Fibroblast of mammary gland (primary cell): ENCODE data around the gene FRMPD2.
A peak's percentile ranks its signal among the peaks of the same experiment; 100 is the strongest.

Experiments
- DNase-seq: peaks from one replicate; pipeline ENCODE4 v3.0.0-alpha.2; 2010; ENCODE audit warnings: low read depth
- H3K4me3 ChIP-seq: 2 replicates; pipeline ENCODE4 v1.5.1; 2011; ENCODE audit warnings: low read depth, mild to moderate bottlenecking, low read length, moderate library complexity; ENCODE audit not compliant: control insufficient read depth
- TF ChIP-seq, protein P1 (sequence below): conservative IDR thresholded peaks from 2 replicates; pipeline ENCODE4 v1.5.1; 2011; ENCODE audit warnings: low read depth, low read length, inconsistent platforms; ENCODE audit not compliant: control insufficient read depth, insufficient read depth

Gene FRMPD2

DNA sequence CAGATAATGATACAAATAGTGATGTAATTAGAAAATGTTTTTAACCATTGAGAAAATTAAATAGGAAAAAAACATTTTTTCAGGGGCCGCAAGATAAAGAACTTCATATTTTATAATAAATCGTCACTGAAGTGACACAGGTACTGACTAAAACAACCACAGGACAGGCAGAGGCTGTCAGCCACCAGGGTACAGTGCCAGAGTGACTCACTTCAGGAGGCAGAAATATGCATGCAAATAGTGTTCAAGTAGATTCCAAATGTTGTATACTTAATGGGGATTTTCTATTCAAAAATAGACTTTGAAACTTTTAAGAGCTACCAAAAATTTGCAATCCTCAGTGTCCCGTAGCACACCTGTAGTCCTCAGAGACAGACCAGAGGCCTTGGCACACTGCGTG, 68.6 kb downstream of the FRMPD2 start:
- DNase-seq = no peak
- no peak overlapping the region for H3K4me3 ChIP-seq
- TF ChIP-seq, protein P1, sequence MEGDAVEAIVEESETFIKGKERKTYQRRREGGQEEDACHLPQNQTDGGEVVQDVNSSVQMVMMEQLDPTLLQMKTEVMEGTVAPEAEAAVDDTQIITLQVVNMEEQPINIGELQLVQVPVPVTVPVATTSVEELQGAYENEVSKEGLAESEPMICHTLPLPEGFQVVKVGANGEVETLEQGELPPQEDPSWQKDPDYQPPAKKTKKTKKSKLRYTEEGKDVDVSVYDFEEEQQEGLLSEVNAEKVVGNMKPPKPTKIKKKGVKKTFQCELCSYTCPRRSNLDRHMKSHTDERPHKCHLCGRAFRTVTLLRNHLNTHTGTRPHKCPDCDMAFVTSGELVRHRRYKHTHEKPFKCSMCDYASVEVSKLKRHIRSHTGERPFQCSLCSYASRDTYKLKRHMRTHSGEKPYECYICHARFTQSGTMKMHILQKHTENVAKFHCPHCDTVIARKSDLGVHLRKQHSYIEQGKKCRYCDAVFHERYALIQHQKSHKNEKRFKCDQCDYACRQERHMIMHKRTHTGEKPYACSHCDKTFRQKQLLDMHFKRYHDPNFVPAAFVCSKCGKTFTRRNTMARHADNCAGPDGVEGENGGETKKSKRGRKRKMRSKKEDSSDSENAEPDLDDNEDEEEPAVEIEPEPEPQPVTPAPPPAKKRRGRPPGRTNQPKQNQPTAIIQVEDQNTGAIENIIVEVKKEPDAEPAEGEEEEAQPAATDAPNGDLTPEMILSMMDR = no peak

DNA sequence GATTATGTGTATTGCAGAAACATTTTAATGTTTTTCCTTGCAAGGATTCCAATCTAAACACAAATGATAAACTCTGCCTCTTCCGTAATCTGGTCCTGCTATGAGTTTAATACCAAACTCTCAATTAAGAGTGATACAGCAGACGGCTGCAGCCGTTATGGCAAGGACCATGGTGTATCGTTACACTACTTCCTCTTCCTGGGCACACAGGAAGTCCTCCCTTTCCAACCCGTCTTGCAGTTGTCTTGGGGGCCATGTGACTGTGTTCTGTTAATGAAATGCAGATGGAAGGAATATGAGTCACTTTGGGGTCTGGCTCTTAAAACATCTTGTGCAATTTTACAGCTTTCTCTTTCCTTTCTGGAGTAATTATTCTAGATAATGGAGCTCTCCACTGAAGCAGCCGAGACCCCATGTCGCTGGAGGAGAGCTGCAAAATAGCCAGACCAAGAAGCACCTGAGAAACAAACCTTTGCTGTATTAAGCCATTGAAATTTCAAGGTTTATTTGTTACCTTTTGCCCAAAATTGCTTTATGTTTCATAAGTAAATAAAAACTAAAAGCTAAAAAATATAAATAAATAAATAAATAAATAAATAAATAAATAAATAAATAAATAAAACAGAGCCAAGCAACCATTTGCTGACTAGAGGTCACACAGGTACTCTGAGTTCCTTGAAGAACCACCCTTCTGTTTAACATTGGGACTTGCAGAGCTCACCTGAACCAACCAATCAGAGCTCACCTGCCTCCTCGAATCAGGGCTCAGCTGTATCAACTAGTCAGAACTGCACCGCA, 74.7 kb downstream of the FRMPD2 start:
- H3K4me3 ChIP-seq = peak overlapping the region; percentile 9
- TF ChIP-seq, protein P1 = no peak
- peak; percentile 96 for DNase-seq

GRCh38 chr10:48197236-48197899, 77.1 kb downstream of the FRMPD2 start:
- DNase-seq = no peak
- TF ChIP-seq, protein P1 = no peak
- H3K4me3 ChIP-seq = no peak overlapping the region

DNA sequence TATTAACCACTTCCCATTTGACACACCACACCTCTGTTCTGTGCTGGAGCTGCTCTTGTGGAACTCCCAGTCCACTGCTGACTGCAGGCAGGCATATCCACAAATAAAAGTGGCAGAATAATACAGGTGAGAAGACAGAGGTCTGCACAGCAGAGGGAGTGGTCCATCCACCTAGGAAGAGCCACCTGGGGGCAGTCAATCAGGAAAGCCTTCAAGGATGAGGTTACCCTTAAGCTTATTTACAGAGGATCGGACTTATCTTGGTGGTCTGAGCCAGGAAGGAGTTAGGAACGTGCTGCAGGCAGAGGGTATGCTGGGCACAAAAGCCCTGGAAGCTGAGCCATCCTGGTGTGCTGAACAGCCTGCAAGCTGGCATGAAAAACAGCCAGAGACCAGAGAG, 78.7 kb downstream of the FRMPD2 start:
- H3K4me3 ChIP-seq = no peak overlapping the region
- no peak for DNase-seq
- TF ChIP-seq, protein P1 = no peak

- TF ChIP-seq, protein P1 = no peak
- no peak overlapping the region for H3K4me3 ChIP-seq
- DNase-seq = no peak
Measured at GRCh38 chr10:48194830-48195229, 79.7 kb downstream of the FRMPD2 start.

DNA sequence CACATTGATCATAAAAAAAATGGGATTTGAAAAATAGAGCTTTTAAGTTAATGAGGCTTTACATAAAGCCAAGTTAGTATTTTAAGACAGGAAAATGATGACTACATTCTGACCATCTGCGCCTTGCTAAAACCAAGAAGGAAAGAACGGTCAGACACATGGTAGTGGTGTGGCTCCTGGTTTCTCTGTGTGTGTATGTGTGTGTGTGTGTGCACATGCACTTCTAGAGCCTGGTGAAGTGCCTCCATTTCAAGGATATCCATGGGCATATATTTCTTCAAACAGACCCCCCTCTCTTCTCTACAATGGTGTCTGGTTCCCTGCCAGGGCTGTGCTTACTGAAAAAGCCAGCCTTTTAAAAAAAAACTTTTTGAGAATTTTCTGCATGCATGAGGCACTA, 80.9 kb downstream of the FRMPD2 start:
- TF ChIP-seq, protein P1 = no peak
- no peak for DNase-seq
- no peak overlapping the region for H3K4me3 ChIP-seq
